HUES6 (cell line): ENCODE measurements around the gene OR2T1.
"Not testable (repeated sequence)": the region's sequence is repeated elsewhere in the genome, so short reads cannot be mapped to it uniquely, and the experiment has no call there.

Experiments
- H3K27ac ChIP-seq: 2 replicates; pipeline ENCODE4 v1.7.0; 2013; ENCODE audit warnings: low read depth, mild to moderate bottlenecking, low read length, inconsistent platforms
- H3K27me3 ChIP-seq: 2 replicates; pipeline ENCODE4 v1.6.1; 2013; ENCODE audit warnings: low read length; ENCODE audit not compliant: control insufficient read depth, insufficient read depth
- H3K36me3 ChIP-seq: 2 replicates; pipeline ENCODE4 v1.6.1; 2013; ENCODE audit warnings: low read length; ENCODE audit not compliant: control insufficient read depth, insufficient read depth
- H3K4me1 ChIP-seq: 2 replicates; pipeline ENCODE4 v1.6.1; 2013; ENCODE audit warnings: low read length; ENCODE audit not compliant: control insufficient read depth, insufficient read depth
- H3K4me3 ChIP-seq: 2 replicates; pipeline ENCODE4 v1.5.1; 2013; ENCODE audit warnings: low read depth, low read length
- H3K9ac ChIP-seq: one replicate; pipeline ENCODE4 v1.6.1; 2013; ENCODE audit warnings: mild to moderate bottlenecking, low read length
- H3K9me3 ChIP-seq: 2 replicates; pipeline ENCODE4 v1.6.1; 2013; ENCODE audit warnings: low read depth, low read length; ENCODE audit not compliant: control insufficient read depth, insufficient read depth

OR2T1 gene

GRCh38 chr1:248456635-248457034, 53.8 kb downstream of the OR2T1 start:
- not testable (repeated sequence) for H3K4me3 ChIP-seq, H3K36me3 ChIP-seq, H3K27me3 ChIP-seq, H3K4me1 ChIP-seq, H3K27ac ChIP-seq, H3K9ac ChIP-seq, H3K9me3 ChIP-seq
